ENCODE data around the gene TEX19. TPM values are rescaled to one million over a fixed set of nuclear protein-coding genes. Genes with fewer than 3 reads are reported as not detected.
A peak's percentile ranks its signal among the peaks of the same experiment; 100 is the strongest.

The TEX19 gene
- total and polyA plus RNA-seq, 2 of the 8 experiments (the other 6 are each of a cell fraction or from before 2014, with no cell fraction given), result 0.54 to 0.80 TPM

GRCh38 chr17:82320956-82321927, 37.8 kb upstream of the TEX19 start:
- no peak for FAIRE-seq
- H3K4me2 ChIP-seq (ENCODE audit: insufficient read depth in 1 of 2, low read depth in 2 of 2, low read length in 2 of 2), result peak overlapping the region in 1 of 2 experiments; percentile 32; a peak in 1 of 4 replicates
- WGBS, 2 experiments (ENCODE audit: extremely low coverage in 1 of 2, insufficient coverage in 1 of 2, insufficient read length in 1 of 2, insufficient replicate concordance in 2 of 2, low coverage in 1 of 2, low lambda C conversion rate in 2 of 2, missing lambda C conversion rate in 1 of 2), result 71% methylated on average over 39 of the region's 65 CpGs; no CpG with 5 or more reads in 1 of the 2 experiments
- no peak for TF ChIP-seq TBP (IDR thresholded peaks at IDR 0.05; ENCODE audit: low read depth, low read length)
- no peak for TF ChIP-seq BACH1 (IDR thresholded peaks at IDR 0.05; ENCODE audit: low read length)
- TF ChIP-seq, protein P1, sequence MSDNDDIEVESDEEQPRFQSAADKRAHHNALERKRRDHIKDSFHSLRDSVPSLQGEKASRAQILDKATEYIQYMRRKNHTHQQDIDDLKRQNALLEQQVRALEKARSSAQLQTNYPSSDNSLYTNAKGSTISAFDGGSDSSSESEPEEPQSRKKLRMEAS (IDR thresholded peaks at IDR 0.05), result no peak
- TF ChIP-seq HDAC6 (IDR thresholded peaks at IDR 0.05; ENCODE audit: low read depth, low read length), result no peak
- no peak for TF ChIP-seq NANOG (IDR thresholded peaks at IDR 0.05; ENCODE audit: insufficient read depth, low read depth, low read length, poor library complexity, severe bottlenecking)
- TF ChIP-seq CBX8 (IDR thresholded peaks at IDR 0.05; ENCODE audit: borderline replicate concordance, low read depth, low read length), result no peak
- no peak for TF ChIP-seq CHD2 (IDR thresholded peaks at IDR 0.05; ENCODE audit: low read length)
- TF ChIP-seq, protein P2, sequence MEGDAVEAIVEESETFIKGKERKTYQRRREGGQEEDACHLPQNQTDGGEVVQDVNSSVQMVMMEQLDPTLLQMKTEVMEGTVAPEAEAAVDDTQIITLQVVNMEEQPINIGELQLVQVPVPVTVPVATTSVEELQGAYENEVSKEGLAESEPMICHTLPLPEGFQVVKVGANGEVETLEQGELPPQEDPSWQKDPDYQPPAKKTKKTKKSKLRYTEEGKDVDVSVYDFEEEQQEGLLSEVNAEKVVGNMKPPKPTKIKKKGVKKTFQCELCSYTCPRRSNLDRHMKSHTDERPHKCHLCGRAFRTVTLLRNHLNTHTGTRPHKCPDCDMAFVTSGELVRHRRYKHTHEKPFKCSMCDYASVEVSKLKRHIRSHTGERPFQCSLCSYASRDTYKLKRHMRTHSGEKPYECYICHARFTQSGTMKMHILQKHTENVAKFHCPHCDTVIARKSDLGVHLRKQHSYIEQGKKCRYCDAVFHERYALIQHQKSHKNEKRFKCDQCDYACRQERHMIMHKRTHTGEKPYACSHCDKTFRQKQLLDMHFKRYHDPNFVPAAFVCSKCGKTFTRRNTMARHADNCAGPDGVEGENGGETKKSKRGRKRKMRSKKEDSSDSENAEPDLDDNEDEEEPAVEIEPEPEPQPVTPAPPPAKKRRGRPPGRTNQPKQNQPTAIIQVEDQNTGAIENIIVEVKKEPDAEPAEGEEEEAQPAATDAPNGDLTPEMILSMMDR (IDR thresholded peaks at IDR 0.05; ENCODE audit: control extremely low read depth in 1 of 3, insufficient read depth in 1 of 3, low read depth in 1 of 3, low read length in 3 of 3), result peak; percentile 72 to 89 (median 75)

More at GRCh38 chr17:82320956-82321927, 37.8 kb upstream of the TEX19 start:
- H4K20me1 ChIP-seq (replicated peaks in 1 of 2; ENCODE audit: control insufficient read depth in 1 of 2, insufficient read depth in 2 of 2, low read length in 2 of 2), result peaks cover 0 to 14% of the 10 kb centered on the region in 2 experiments
- H3K9ac ChIP-seq (replicated peaks in 1 of 4; ENCODE audit: extremely low read depth in 1 of 4, low read depth in 3 of 4, low read length in 3 of 4), result no peak overlapping the region
- DNase-seq (ENCODE audit: low read depth in 1 of 2, low spot score in 2 of 2), result peak in 1 of 2 experiments; percentile 89
- no peak overlapping the region for H2BK120ac ChIP-seq (replicated peaks; ENCODE audit: low read depth, low read length)
- no peaks in the 10 kb centered on the region for H3K36me3 ChIP-seq (ENCODE audit: control insufficient read depth in 2 of 4, insufficient read depth in 4 of 4, low read length in 3 of 4)
- no peak overlapping the region for H3K14ac ChIP-seq (ENCODE audit: insufficient read length)
- CTCF ChIA-PET (ENCODE audit: partially characterized antibody), result interaction anchor here (0.6 to 4.7 kb wide), 19 partner anchors 9 to 207 kb away, joined by 3 to 32 read pairs (median 4); partner anchors contain the start of gene SECTM1
- no peaks in the 10 kb centered on the region for H3K79me2 ChIP-seq (ENCODE audit: control insufficient read depth in 1 of 2, insufficient read depth in 2 of 2, low read length in 2 of 2)
- H4K8ac ChIP-seq (ENCODE audit: extremely low read depth, insufficient read depth, low read length), result peak overlapping the region; percentile 71
- H4K91ac ChIP-seq (replicated peaks; ENCODE audit: insufficient read length, low read length), result no peak overlapping the region
- H2AFZ ChIP-seq (ENCODE audit: low read length), result no peak overlapping the region
- peaks cover 0 to 14% of the 10 kb centered on the region in 2 experiments; a peak in 1 of 4 replicates for H3K9me3 ChIP-seq (ENCODE audit: insufficient read depth in 2 of 2, low read depth in 1 of 2, low read length in 1 of 2)
- no peak overlapping the region for H3K56ac ChIP-seq (replicated peaks; ENCODE audit: insufficient read length, low read depth, low read length)
- H3K4ac ChIP-seq (replicated peaks; ENCODE audit: insufficient read length, low read depth, low read length), result no peak overlapping the region
- POLR2A ChIA-PET (ENCODE audit: partially characterized antibody), result interaction anchor here (1.2 kb wide), 1 partner anchor 9 kb away, joined by 3 read pairs; no protein-coding TSS in a partner anchor
- 0 out of 8 replicates have a peak overlapping the region, but pooled peaks of 1 of the 4 experiments have one; percentile 27 for H3K4me3 ChIP-seq (ENCODE audit: extremely low read depth in 1 of 4, insufficient read depth in 2 of 4, low read depth in 3 of 4, low read length in 4 of 4)
- no peaks in the 10 kb centered on the region; the same call in 1 of the 2 replicates for H3K23me2 ChIP-seq (ENCODE audit: low read depth, low read length)
- H2AK5ac ChIP-seq (ENCODE audit: low read depth, low read length), result no peak overlapping the region
- H2BK5ac ChIP-seq (ENCODE audit: low read depth, low read length), result no peak overlapping the region
- H4K5ac ChIP-seq (ENCODE audit: insufficient read length, low read depth, low read length), result no peak overlapping the region
- no peaks in the 10 kb centered on the region; a peak in 2 of 7 replicates for H3K27me3 ChIP-seq (replicated peaks in 1 of 4; ENCODE audit: control insufficient read depth in 3 of 4, extremely low read depth in 1 of 4, insufficient read depth in 3 of 4, low read length in 3 of 4)
- H2BK20ac ChIP-seq (ENCODE audit: low read length), result no peak overlapping the region; the same call in 1 of the 2 replicates
- no peak overlapping the region for H3K18ac ChIP-seq (ENCODE audit: extremely low read depth, low read length)
- no peaks in the 10 kb centered on the region for H3K79me1 ChIP-seq (ENCODE audit: low read depth, low read length)
- no peak overlapping the region for H3K27ac ChIP-seq (ENCODE audit: low read depth, low read length)
- H3K4me1 ChIP-seq (replicated peaks in 1 of 4; ENCODE audit: control insufficient read depth in 3 of 4, insufficient read depth in 4 of 4, low read length in 3 of 4), result no peaks in the 10 kb centered on the region; a peak in 4 of 7 replicates
- no peak overlapping the region for H3K23ac ChIP-seq (ENCODE audit: insufficient read length)
- 0 out of 2 replicates have a peak overlapping the region, but pooled peaks have one; percentile 16 for H2BK15ac ChIP-seq (ENCODE audit: low read length)
- H2BK12ac ChIP-seq (ENCODE audit: low read depth, low read length), result no peak overlapping the region
